ENCODE results near the gene SLC25A4.

- no peak for TF ChIP-seq CTCF (IDR thresholded peaks at IDR 0.05; ENCODE audit: low read depth, low read length, poor library complexity, severe bottlenecking)
- TF ChIP-seq EZH2phosphoT487 (IDR thresholded peaks at IDR 0.05; ENCODE audit: borderline replicate concordance, low read length), result no peak
These were observed 34.4 kb upstream of the SLC25A4 start for GRCh38 chr4:185108669-185109068.

All from DOHH2 (cell line).